DMS79 (cell line): ENCODE data around the gene STK17A.
"Not testable (repeated sequence)": the region's sequence is repeated elsewhere in the genome, so short reads cannot be mapped to it uniquely, and the experiment has no call there.

Experiments used
- DNase-seq: peaks from one replicate; lab custom pipeline; 2025; lab: John Stamatoyannopoulos, UW

STK17A gene

GRCh38 chr7:43600056-43600455, 17.1 kb downstream of the STK17A start:
- no peak for DNase-seq

DNA sequence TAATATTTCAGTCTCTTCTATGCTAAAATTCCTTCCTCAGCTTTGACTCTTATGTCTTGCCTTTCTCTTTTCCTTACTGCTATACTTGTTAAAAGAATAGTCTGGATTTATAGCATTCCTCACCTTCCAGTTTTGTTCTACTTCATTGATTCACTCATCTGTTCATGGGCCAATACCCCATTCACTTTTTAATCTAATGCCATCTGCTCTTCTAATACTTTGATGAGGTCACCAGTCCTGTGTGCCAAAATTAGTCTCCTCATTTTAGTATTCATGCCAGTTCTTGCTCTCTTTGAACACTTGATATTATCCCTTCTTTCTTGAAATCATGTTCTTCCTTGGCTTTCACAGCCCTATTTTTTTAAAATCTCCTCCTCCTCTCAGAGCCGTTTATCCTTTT, 19.3 kb downstream of the STK17A start:
- DNase-seq: no peak

- DNase-seq: no peak
These were observed 21.3 kb downstream of the STK17A start for GRCh38 chr7:43604251-43604650.

DNA sequence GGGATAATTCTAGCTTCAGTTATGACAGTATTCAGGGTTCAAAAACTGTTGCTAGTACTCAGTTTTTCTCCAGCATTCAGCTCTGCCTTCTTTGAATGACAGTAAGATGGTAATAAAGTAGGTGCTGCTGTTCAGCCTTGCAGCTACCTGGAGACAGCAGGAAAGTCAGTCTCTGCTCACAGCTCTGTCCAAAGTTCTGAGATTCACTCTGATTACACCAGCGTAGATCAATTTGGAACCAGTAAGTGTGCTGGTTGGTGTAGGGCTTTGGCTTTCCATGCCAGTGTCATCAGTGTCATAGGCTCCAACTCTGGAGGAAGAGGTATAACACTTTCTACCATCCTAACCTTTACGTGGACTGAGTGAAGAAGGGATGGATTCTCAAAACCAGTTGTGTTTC, 26.2 kb downstream of the STK17A start:
- no peak for DNase-seq

DNA sequence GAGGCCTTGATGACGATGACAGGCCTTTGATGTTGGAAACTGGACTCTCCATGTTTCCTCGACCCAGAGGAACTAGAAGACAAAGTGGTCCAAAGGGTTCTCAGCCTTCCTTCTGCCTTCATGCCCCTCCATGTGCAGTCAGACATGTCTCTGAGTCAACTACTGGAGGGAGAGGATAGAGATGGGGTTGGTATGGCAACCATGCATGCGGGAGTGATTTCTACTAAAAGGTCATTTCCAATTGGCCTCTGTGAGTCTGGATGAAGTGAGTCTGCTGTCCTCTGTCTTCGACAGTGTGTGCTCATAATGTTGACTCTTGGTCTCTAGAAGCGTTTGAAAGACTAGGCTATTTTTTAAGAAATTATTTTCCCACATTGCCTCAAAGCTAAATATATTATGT, 29.2 kb downstream of the STK17A start:
- DNase-seq: no peak

- DNase-seq: no peak
These were observed 30.0 kb downstream of the STK17A start for GRCh38 chr7:43612599-43613589.

DNA sequence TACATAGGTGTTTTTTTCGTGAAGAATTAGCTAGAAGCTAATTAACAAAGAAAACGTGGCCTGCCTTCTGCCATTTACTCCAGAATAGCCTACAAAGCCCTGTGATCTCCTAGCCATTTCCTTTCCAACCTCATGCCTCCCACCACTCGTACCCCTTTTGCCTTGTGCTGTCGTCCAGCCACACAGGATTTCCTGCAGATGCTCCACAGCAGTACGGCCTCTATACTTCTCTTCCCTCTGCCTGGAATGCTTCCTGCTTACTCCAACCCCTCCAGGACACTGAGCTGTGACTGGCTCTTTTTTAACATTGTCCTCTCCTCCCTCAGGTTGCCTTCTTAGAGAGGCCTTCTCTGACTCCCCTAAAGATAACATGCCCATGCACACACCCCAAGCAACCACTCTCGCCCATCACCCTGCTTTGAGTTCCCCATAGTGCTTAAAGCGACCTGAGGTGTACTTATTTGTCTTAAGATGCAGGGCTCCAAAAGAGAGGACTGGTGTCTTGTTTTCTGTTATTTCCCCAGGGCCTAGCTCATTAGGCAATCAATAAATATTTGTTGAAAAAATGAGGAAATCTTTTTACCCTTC, 32.7 kb downstream of the STK17A start:
- no peak for DNase-seq

DNA sequence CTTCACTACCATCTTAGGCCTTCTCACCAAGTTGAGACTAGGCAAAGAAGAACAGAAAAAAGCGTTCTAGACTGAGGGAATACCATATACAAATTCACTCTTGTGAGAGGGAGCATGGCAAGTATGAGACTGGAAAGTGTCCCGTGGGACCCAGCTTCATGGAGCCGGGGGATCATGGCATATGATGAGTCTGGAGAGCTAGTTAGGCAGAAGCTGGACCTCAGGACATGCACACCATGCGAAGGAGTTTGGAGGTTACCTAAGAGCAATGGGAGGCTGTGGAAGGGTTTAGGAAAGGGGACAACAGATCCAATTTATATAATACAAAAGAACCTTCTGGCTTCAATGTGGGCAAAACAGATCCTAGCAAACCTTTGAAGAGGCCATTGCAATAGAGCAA, 34.1 kb downstream of the STK17A start:
- DNase-seq: no peak

DNA sequence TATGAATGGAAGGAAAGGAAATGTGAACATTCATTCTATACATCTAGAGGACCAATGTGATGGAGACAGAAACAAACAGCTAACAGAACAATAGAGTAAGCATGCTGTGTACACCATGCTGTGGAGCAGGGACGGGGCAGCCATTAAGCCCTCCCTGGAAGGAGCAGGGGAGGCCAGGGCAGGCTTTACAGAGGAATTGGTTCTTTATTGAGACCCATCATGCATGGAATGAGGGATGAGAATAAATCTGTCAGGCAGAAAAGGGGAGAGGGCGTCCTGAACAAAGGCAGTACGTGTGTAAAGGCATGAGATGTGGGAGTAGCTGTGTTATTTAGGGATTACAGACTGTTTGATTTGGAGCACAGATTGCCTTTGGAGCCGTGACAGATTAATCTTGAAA, 35.2 kb downstream of the STK17A start:
- DNase-seq: no peak

GRCh38 chr7:43619213-43620012, 36.5 kb downstream of the STK17A start:
- no peak for DNase-seq

- no peak for DNase-seq
These were observed 39.0 kb downstream of the STK17A start for GRCh38 chr7:43621729-43622448.

GRCh38 chr7:43624156-43624555, 41.2 kb downstream of the STK17A start:
- no peak for DNase-seq

GRCh38 chr7:43625453-43625852, 42.5 kb downstream of the STK17A start:
- DNase-seq: no peak

DNA sequence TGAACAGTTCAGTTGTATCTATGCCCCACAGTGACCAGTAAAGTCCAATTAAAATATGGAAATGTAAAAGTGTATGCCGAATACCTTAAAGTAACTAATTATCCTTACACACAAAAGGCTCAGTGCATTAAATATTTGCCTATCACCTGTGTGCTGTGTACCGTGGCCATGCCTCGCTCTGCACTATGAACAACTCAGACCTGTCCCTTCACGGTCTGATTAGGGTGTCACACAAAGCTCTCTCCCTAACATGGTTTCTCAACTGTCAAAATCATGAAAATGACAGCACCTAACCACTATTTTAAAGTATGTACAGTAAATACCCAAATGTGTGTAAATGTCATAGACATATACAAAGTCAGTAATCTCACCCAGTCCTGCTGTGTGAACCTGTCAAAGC, 43.1 kb downstream of the STK17A start:
- DNase-seq: no peak

GRCh38 chr7:43626695-43627094, 43.8 kb downstream of the STK17A start:
- DNase-seq: no peak

GRCh38 chr7:43627798-43628197, 44.9 kb downstream of the STK17A start:
- not testable (repeated sequence) for DNase-seq

GRCh38 chr7:43628431-43628830, 45.5 kb downstream of the STK17A start:
- DNase-seq: no peak

DNA sequence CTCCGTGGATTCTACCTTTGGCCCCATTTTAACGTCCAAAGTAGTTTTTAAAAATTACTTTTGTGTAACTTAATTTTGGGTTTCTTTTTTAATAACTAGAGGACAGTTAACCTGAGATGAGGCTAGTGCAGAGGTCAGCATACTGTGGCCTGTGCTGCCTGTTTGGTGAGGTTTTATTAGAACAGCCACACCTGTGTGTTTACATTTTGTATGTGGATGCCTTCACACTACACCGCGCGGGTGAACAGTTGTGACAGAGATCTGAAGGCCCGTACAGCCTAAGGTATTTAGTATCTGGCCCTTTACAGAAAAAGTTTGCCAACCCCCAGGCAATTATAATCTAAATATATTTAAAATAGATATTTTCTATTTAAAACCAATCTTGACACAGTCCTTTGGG, 46.9 kb downstream of the STK17A start:
- DNase-seq: no peak

DNA sequence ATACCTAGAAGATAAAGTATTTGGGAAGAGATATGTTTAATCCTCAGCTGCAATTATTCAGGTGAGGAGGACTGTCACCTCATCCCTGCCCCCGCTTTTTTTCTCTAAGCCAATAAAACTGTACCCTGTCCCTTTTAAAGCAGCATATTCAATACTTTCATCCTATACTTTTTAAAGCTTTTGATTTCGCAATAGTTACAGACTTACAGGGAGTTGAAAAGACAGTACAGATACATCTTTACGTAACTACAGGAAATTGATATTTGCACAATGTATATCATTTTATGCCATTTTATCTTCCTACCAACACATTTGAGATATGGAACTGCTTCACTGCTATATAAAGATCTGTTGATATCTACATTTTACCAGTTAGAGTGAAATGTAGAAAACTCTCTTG, 47.6 kb downstream of the STK17A start:
- no peak for DNase-seq

- no peak for DNase-seq
These were observed 48.7 kb downstream of the STK17A start for GRCh38 chr7:43631559-43631958.

DNA sequence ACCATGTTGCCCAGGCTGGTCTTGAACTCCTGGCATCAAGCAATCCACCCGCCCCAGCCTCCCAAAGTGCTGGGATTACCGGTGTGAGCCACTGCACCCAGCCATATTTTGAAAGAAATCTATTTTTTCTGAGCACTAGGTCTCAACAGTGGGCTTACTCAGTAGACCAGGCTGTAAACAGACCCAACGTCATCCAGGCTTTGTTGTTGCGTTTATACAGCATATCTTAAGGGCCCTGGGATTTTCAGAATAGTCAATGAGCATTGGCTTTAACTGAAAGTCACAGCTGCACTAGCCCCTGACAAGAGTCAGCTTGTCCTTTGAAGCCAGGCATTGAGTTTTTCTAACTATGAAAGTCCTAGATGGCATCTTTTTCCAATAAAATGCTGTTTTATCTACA, 49.8 kb downstream of the STK17A start:
- no peak for DNase-seq

DNA sequence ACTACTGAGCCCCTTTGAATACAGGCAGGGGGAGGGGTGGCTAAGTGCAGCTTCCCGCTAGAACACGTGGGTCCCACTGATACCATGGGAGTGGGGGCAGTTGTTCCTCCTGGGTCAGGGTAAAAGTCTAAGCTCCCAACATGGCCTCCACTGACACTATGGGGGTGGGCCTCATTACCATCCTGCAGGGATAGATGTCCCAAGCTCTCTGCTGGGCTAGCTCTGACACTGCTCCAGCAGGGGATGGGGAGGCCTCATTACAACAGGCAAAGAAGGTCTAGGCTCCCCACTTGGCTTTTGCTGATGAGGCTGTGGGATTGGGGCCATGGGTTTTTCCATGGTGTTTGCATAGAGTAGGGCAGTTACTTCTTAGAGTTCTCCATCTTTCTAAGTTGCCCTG, 51.5 kb downstream of the STK17A start:
- no peak for DNase-seq
